Activated T-cell treated with anti-CD3 and anti-CD28 coated beads for 24 hours (primary cell): Measurements from ENCODE around the gene RPS6KA5.
"Not testable (repeated sequence)": the region's sequence is repeated elsewhere in the genome, so short reads cannot be mapped to it uniquely, and the experiment has no call there.

Source experiments
- DNase-seq: peaks from one replicate; pipeline ENCODE4 v3.0.0-alpha.2; 2020; ENCODE audit warnings: low read depth

The RPS6KA5 gene

DNA sequence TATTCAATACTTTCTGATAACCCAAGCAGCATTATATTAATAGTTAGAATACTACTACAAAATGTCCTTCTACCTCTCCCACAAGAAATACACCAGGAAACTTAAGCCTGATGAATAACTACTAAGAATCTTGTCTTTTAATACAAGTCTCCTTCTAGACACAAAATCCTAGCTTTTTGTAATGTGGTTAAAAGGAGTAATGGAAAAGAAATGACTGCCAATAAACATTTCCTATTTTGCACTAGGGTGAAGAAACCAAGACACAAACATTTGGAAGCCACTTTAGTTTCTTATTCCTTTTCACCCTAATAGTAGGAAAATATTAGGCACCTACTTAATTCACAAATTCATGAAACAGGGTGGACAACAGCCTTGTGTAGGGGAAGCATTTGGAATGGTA, 192.9 kb downstream of the RPS6KA5 start:
- no peak for DNase-seq

DNA sequence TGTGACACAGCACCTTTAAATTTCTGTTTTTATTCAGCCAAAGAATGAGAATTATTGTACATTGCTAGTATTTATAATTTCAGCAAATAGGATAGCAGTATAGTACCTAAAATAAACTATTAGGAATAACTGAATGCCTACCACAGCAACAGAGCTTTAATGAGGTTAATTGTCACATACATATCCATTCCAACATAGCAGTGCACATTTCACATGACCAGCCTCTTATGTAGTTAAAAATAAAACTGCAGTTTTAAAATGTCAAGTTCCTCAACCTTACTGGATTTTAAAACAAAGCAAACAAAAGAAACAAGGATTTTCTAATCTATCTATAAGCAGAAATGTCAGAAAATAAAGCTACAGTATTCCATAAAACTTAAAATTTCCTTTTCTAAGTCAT, 193.6 kb downstream of the RPS6KA5 start:
- DNase-seq, result no peak

DNA sequence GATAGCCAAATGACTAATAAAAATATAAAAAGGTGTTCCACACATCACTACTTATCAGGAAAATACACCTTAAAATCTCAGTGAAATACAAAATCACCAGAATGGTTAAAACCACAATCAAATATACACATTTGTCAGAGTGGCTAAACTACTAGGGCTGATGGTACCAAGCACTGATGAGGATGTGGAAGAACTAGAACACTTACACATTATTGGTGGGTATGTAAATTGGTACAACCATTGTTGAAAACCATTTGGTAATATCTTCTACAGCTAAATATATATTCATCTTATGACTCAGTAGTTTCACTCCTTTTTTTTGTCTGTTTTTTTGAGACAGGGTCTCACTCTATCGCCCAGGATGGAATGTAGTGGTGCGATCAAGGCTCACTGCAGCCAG, 195.7 kb downstream of the RPS6KA5 start:
- no peak for DNase-seq

DNA sequence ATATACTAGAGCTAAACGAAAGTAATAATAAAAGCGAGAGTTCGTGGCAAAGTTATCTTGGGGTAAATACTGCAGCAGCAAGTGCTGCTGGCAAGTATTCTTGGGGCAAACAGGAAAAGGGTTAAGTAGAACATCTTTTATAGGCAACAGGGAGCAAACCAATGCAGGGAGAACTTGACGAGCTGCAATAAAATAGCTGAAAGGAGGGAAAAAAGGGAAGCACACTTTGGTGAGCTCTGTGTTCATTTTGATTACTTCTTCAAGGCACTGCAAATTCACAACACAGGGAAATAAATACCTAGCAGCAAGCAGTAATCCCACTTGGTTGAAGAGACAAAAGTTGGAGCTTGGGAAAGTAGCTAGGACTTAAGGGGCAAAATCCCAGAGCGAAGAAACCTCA, 201.9 kb downstream of the RPS6KA5 start:
- no peak for DNase-seq

DNA sequence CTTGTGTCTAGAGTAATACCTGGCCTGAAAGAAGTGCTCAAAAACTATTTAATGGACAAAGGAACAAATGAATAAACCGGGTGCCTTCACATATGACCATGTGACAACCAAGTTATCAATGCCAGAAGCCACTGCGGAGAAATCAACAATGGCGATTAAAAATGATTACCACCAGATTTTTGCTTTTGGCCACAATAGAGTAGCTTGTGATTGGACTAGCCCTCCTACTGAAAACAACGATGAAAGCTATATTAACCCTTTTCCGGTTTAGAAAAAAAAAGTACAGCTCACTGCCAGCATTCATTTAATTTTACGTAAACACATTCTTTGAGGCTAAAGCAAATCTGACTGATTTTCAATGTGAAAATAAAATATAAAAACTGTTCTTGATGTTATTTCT, 202.6 kb downstream of the RPS6KA5 start:
- DNase-seq, result no peak

DNA sequence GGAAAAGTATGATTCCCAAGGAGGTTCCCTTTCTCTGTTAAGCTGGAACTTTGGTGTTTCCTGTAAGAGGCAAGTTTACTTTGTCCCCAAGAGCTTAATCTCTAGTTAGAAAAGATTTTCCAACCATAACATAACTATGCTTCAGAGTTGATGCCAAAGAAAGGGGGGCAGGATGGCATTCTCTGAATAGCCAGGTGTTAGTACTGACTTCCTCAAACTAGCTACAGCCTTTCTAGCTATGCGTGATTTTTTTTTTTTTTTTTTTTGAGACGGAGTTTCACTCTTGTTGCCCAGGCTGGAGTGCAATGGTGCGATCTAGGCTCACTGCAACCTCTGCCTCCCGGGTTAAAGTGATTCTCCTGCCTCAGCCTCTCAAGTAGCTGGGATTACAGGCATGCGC, 204.3 kb downstream of the RPS6KA5 start:
- not testable (repeated sequence) for DNase-seq

DNA sequence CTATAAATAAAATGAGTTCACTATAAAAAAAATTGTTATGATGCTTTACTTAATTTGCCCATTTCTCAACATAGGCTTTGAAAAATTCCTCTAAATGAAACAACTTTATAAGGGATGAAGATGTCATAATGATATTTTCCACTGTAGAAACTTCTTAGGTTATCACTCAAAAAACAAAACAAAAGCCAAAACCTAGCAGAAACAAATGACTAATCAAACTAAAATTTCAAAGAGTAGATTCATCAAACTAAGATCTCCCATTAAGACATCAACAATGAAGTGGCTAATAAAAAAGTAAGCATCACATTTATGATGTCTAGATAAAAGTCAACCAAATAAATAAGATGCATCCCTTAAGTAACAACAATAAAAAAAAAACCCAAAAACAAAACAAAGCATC, 207.3 kb downstream of the RPS6KA5 start:
- no peak for DNase-seq

DNA sequence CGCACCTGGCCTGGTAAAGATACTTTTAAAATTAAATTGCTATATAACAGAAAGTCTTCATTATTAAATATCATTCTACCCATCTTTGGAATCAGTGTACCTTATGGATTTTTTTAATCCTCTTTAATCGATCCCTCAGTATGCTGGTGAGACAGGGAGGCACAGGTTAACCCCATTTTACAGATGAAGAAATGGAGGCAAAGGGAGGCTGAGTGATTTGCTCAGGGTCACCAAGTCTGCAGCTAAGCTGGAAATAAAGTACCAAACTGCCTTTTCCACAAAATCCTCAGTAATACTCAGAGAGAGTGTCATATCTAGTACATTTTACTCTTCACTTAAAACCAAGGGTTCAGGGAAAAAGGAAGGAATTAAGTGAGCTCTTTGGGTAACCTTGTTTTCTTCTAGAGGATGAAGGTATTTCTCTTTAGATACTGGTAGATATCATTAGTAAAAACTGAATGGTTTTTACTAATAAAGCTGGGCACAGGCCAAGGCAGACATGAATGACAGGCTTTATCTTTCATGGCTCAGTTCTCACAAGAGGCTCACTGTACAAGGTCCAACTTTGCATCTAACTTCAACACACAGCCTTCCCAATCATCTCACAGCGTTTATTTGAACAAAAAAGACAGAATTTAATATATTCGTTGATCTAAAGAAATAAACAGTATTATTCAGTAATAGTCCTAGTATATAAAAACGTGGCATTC, 209.0 kb downstream of the RPS6KA5 start:
- no peak for DNase-seq

DNA sequence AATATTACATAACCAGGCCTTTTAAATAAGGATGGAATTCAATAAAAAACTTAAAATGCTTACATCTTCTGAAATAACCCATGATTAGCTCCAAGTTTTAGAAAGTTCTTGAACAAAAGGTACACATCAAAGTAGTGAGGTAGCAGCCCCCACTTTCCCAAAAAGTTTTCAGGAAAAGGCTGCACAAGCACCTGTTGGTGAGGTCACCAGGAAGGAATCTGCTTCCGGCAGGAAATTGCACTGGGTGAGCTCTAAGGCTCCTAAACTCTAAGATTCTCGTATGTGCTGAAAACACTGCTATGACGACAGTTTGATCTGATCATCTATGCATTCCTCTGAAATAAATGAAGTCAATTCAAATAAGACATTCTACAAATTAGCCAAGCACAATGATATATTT, 210.0 kb downstream of the RPS6KA5 start:
- no peak for DNase-seq

DNA sequence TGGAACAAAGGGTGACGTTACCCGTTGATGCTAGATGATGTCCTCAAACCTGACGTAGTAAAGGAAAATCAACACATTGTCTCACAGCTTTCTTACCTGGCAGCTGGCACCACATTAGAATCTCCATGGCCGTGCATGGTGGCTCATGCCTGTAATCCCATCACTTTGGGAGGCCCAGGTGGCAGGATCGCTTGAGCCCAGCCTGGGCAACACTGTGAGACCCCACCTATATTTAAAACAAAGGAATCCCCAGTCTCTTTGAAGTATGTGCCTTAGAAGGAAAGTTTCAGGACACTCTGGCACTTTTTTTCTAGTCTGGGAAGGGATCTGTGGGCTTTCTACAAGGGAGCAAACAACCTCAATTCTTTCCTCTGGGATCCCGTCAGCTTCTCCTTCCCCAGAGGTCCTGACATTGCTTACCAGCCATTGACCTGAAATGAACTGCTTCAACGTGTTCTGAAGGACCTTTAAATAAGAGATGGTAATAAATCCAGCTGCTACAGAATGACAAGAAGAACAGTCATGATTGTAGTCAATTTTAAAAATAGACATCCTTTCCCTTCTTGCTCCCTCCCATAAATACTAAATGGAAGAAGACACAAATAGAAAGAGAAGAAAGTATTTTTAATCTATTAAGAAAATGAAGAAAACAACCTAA, 210.5 kb downstream of the RPS6KA5 start:
- DNase-seq, result no peak

DNA sequence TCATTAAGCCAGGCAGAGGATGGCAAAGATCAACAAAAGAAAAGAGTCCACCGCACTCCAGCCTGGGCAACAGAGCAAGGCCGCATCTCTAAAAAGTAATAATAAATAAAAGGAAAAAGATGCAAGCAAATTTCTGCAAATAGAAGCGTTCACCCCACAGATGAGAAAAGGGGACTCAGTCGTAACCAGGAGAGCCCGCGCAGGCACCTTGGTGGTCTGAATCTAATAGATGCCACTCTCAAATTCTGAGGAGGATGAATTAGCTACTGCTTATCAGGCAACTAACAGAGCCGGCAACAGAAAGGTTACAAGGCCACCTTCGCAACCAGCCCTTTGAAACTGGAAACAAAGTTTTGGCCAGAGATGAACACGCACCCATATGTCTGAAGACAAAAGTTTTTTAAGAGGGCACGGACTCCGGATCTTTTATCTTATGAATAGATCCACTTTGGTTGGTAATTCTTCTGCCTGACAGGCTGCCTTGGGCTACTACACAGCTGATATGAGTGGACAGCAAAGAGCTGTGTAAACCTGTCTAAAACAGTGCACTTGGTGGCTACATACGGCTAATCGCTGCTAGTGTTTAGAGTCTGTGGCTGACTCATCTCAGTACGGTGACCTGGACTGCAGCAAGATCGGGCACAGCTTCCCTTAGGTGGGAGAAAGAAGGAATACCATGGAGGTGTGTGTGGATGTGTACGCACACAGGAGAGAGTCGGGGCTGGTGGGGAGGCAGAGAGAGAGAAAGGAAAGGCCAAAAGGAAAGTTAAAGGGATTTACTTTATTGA, 211.3 kb downstream of the RPS6KA5 start:
- no peak for DNase-seq

DNA sequence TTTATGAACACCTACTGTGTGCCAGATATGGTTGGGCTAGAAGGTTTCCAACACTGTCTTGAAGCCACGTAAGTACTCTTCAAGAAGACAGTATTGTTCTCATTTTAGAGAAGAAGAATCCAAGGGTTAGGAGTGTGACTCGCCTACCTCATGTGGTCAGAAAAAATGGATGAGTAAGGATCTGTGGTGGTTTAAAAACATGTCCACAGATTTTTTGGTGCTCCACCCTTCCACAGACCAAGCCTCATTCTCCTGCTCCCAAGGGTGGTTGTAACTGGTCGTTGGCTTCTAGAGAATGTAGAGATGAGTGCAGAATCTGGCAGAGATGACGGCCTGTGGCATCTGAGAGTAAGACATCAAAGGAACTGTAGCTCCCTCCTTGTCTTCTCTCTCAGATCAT, 213.9 kb downstream of the RPS6KA5 start:
- no peak for DNase-seq

DNA sequence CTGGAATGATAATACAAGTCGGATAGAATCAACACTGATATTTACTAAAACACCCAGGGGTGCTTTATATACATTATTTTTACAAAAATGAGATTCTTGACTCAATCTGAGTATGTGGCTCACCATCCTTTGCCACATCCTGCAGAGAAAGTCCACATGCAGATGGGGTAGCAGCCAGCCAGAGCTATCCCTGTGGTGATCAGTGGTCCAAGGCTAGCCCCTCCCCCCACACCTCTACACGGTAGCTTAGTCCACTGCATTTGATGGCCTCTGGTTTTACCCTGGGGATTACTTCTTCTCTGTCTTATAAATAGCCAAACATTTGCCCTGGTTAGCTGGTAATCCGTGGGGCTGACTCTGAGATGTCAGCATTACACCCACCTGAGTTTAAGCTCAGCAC, 216.1 kb downstream of the RPS6KA5 start:
- no peak for DNase-seq

DNA sequence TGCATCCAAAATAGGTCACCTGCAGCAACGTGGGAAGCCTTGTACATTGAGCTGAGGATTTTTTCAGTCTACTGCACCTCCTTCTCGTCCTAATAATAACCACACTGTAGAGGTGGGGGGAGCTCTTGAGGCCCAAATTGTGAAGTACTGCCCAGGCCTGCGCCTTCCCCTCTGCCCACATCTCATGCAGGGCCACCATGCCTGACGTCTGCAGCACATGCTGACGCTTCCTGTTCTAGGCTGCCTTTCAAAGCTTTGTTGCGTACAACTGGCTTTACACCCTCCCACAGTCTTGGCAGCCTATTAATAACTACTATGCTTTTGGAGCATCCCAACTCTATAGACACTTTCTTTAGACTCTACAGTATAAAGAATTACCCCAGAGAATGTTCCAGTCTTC, 217.7 kb downstream of the RPS6KA5 start:
- no peak for DNase-seq

DNA sequence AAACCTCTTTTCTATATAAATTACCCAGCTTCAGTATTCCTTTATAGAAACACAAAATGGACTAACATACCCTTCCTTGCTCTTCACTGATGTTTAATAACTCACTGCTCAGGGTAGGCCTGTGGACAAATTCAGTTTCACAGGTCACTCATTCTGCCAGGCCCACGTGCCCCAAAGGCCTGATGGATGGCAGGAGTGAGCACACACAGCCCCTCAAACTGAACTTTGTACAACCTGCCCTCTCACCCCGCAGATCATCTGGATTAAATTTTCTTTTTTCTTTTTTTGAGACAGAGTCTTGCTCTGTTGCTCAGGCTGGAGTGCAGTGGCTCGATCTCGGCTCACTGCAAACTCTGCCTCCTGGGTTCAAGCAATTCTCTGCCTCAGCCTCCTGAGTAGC, 219.8 kb downstream of the RPS6KA5 start:
- not testable (repeated sequence) for DNase-seq

DNA sequence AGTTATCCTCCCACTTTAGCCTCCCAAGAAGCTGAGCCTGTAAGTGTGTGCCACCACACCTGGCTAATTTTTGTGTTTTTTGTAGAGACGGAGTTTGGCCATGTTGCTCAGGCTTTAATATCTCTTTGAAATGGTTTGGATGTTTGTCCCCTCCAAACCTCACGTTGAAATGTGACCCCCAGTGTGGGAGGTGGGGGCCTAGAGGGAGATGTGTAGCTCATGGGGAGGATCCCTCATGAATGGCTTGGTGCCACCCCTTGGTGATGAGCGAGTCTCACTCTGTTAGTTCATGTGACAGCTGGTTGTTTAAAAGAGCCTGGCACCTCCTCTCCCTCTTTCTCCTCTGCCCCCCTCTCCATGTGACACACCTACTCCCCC, 220.6 kb downstream of the RPS6KA5 start:
- no peak for DNase-seq

DNA sequence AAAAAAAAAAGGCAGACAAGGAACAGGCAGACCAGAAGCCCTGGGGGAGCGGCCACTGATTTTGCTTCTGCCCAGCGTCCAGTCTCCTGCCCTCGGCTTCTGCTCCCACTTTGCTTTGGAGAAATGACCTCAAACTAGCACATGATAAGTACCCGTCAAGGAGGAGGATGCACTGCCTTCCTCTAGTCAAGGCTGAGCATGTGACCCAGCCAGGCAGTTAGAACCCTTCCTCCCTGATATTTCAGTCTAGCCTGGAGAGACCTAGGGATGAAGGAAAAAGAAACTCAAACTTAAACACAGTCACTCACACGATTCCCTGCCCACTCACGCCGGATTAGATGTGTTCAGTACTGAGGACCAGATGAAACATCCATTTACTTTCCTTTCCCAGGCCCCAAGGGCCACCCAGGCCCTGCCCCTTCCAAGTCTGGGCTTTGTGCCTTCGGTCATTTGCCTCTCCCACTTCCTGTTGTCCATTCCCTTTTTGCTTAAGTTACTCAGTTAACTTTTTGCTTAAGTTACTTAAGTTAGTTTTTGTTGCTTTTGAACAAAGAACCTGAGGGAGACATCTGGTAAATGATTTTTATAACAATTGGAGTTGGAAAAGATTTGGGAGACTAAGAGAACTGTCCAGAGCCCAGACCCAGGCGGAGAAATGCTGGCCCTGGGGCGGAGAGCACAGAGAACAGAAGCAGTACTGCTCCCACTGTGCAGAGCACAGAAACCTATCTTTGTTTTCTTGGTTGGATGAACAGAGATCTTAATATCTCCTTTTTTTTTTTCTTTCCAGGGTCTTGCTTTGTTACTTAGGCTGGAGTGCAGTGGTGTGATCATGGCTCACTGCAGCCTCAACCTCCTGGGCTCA, 221.2 kb downstream of the RPS6KA5 start:
- DNase-seq, result no peak

DNA sequence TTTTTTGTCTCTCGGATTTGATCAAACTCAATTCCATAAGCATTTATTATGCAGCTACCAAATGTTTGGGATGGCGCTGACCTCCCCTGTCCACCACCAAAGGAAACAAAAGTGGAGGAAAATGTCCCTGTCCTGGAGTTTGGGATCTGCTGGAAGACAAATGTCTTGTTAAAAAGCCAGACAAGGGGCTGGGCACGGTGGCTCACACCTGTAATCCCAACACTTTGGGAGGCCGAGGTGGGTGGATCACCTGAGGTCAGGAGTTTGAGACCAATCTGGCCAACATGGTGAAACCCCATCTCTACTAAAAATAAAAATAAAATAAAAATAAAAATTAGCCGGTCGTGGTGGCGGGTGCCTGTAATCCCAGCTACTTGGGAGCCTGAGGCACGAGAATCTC, 221.9 kb downstream of the RPS6KA5 start:
- not testable (repeated sequence) for DNase-seq

DNA sequence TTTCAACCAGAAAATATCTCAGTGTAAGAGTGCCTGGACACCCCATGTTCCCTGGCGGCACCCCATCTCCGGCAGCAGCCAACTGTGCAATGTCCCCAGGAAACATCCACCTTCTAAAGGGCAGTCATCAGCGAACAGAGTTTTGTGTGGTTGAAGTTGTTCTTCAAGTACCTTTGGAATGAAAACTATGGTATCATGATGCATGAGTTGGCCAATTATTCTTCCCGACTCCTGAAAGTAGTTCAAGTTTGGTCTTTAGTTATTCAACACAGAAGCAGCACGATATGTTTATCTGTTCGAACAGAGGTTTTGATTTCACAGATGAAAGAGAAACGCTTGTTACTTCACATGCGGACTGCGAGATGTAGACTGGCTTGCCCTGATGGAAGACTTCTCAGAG, 223.1 kb downstream of the RPS6KA5 start:
- no peak for DNase-seq

DNA sequence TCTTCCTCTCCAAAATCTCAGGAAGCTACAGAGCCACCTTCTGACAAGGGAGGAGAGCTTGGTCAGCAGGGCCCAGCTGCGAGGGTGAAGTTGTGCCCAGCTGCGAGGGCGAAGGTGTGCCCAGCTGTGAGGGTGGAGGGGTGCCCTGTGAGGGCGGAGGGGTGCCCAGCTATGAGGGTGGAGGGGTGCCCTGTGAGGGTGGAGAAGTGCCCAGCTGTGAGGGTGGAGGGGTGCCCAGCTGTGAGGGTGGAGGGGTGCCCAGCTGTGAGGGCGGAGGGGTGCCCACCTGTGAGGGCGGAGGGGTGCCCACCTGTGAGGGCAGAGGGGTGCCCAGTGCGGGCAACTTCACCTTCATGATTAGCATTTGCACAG, 223.8 kb downstream of the RPS6KA5 start:
- no peak for DNase-seq

DNA sequence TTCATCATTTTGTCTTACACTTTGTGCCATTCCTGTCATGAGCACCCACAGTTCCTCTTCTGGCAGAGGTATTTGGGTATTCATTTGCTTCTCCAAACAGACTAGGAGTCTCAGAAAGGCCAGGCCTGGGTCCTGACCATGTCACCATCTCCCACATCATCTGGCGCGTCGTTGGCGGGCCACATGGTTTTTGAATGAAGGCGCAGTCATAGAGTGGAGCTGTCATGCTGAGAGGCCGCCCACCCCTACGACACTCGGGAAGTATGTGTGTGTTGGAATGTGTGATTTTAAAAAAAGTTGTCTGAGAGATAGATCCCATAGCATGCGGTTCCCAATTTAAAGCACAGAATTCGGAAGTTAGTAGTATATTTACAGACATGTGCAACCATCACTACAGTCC, 228.6 kb downstream of the RPS6KA5 start:
- no peak for DNase-seq

DNA sequence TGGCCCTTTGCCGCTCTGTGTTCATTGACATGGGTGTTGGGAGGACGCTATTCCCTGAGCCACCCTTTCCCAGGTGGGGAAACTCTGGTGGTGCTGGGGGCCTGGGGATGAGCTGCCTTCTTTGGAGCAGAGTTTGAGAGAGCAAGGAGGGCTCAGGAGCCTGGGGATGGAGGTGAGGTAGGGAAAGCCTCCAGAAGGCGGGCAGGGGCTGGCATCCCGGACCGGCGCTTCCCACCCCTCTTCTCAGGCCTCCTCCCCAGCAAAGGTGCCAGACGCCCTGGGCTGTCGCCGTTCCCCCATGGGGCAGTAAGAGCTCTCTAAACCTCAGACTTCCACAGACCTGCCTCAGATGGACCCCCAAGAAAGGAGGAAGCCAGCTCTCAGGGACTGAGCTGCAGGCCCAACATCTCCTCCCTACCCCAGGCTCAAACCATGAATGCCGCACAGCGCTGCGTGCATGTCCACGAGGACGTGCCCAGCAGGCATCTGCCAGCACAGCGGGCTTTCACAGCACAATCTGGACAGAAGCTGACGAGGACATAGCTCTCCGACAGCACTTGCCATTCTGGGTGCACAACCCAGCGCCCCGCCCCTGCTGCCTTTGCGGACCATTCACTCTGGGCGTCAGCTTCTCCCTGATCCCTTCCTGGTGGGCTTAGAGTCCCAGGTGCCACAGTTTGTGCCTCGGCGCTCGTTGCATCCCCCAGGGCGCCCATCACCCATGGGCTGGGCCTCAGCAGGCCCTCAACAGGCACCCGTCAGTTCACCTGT, 229.3 kb downstream of the RPS6KA5 start:
- DNase-seq, result no peak
